ENCODE data around the gene ZBTB39.

DNA sequence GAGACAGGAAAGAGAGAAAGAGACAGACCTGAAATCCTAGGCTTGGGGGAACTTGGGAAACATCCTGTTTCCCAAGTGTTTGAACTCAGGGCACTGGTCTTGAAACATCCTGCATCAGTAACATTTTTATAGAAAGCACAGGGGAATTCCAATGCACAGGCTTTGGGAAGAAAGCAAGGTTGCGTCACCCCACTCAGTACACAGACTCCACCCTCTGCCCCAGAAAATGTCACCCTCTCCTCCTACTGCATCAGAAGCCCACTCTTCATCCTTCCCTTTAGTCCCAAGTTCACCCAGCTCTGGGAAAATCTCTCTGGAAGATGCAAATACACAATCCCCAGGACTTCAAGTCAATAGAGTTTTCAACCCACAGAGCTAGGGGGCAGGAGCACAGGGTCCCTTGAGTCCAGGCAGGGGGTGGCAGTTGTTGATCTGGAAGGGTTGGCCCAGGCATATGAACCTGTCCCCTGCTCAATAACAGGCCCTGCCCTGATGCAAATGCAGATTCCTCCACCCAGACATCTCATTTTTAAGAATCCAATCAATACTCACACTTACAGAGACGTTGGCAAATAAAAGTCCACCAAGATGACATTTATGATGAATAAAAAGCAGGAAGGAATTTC lies 50.6 kb downstream of the ZBTB39 start:
- TF ChIP-seq CTCF (IDR thresholded peaks at IDR 0.05 in 8 of 11, conservative IDR thresholded peaks at IDR 0.05 in 3 of 11) (no peak), POLR2A (IDR thresholded peaks at IDR 0.05) (no peak)

Measured in spleen (tissue), 7 donors.